Breast epithelium (tissue), 4 donors: ENCODE data around the gene ELMOD1. TPM values are rescaled to one million over a fixed set of nuclear protein-coding genes. Genes with fewer than 3 reads are reported as not detected.
A peak's percentile ranks its signal among the peaks of the same experiment; 100 is the strongest.
"Not testable (repeated sequence)": the region's sequence is repeated elsewhere in the genome, so short reads cannot be mapped to it uniquely, and the experiment has no call there.

Experiments used
- DNase-seq, 2 donors: peaks; one replicate each; pipeline ENCODE4 v3.0.0-alpha.2; 2019; ENCODE audit warnings: low spot score in 2 of 2
- H3K27ac ChIP-seq, 2 donors: fragments of 200-600 bp; sonication (generic) in 1 of 2; one replicate each; pipeline ENCODE4 v1.5.1; 2016 to 2019; ENCODE audit warnings: mild to moderate bottlenecking in 1 of 2
- H3K27me3 ChIP-seq, 2 donors: fragments of 200-600 bp; sonication (generic) in 1 of 2; one replicate each; pipeline versions ENCODE4 v1.5.1 to v1.6.0; 2017 to 2019; ENCODE audit warnings: control low read depth in 1 of 2, mild to moderate bottlenecking in 1 of 2
- H3K36me3 ChIP-seq: fragments of 200-600 bp; one replicate; pipeline ENCODE4 v1.5.1; 2019
- H3K4me1 ChIP-seq, 2 donors: fragments of 200-600 bp; sonication (generic); one replicate each; pipeline ENCODE4 v1.5.1; 2016 to 2019; ENCODE audit warnings: control low read depth in 1 of 2
- H3K4me3 ChIP-seq, 3 donors: fragments of 200-600 bp; sonication (generic); 1 replicate in 2 of 3; 2 replicates in 1 of 3; pipeline ENCODE4 v1.5.1; 2016 to 2019; ENCODE audit warnings: mild to moderate bottlenecking in 3 of 3, moderate library complexity in 2 of 3
- H3K9me3 ChIP-seq, 2 donors: fragments of 200-600 bp; sonication (generic) in 1 of 2; one replicate each; pipeline ENCODE4 v1.5.1; 2016 to 2019; ENCODE audit warnings: control low read depth in 1 of 2
- CTCF ChIP-seq, 3 donors: fragments of 450-650 bp; IDR thresholded peaks; one replicate each; pipeline ENCODE4 v1.5.1; 2016 to 2017; ENCODE audit warnings: antibody characterized with exemption in 3 of 3, mild to moderate bottlenecking in 3 of 3, moderate library complexity in 3 of 3
- POLR2A ChIP-seq: fragments of 450-650 bp; IDR thresholded peaks from one replicate; pipeline ENCODE4 v1.6.1; 2016; ENCODE audit warnings: antibody characterized with exemption, mild to moderate bottlenecking, moderate library complexity
- POLR2AphosphoS5 ChIP-seq, 3 donors: sonication (generic); formaldehyde crosslinking; IDR thresholded peaks; one replicate each; pipeline ENCODE4 v1.6.1; 2017; ENCODE audit warnings: antibody characterized with exemption in 3 of 3
- intact Hi-C: fragments of 100-400 bp; cut with DNase I; formaldehyde crosslinking; loops from one replicate; pipeline ENCODE4 v1.15.1; 2023; ENCODE audit warnings: low total_unique reads
- total RNA-seq, 3 donors: library from RNA; depleted of rRNA; stranded (reverse); fragments of >200 nt; gene quantifications; one replicate each; pipeline ENCODE4 v1.1.0, GENCODE V29; 2016

Gene ELMOD1
- total RNA-seq, 3 donors from 2014 or later = not detected

DNA sequence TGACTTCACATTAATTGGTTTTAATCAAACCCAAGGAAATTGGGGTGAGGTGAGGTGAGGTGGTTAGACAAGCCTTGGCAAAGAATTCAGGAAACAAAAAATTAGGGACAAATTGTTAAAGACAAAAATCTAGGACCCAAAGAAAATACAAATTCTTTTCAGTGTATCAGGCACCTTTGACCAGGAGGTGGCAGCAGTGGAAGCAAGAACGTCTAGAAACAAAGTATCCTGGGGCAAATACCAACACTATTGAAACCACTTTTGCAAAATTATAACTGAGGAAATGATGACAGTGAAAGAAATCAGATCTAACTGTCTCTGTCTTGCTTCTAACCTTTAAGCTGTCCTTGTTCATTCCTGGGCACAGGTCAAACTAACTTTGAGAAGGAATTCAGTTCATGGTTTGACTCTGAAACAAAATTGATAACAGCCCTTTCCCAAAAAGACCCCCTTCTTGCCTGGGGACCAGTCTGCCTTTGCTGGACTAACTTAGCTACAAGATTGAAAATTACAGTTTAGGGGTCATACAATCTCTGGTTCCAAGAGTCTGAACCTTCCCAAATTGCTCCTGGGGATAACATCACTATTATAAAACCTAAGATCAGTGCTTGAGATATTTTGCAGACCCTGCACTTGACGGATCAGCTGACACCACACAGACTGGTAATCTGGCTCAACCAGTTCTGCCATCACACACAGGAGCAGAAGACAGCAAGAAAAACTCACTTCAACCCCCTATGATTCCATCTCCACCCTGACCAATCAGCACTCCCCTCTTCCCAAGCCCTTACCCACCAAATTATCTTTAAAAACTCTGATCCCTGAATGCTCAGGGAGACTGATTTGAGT, 14.2 kb upstream of the ELMOD1 start:
- H3K4me1 ChIP-seq, H3K4me3 ChIP-seq, intact Hi-C loops, H3K9me3 ChIP-seq, H3K36me3 ChIP-seq, DNase-seq, H3K27me3 ChIP-seq, H3K27ac ChIP-seq: not testable (repeated sequence)
- TF ChIP-seq CTCF (IDR thresholded peaks at IDR 0.05) = peak in 2 of 3 donors; percentile 49 to 59

DNA sequence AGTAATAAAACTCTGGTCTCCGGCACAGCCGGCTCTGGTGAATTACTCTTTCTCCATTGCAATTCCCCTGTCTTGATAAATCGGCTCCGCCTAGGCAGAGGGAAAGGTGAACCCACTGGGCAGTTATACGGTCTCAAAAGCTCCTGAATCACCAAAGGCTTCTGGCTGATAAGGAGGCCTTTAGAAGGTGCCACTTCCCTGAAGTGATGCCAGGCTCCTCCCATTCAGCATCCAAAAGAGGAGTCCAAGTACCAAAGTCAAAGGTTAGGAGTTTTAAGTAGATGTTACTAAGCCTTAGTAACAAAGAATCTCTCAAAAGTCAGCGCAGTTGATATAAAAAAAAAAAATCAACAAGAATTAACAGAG, 13.6 kb upstream of the ELMOD1 start:
- no peak for TF ChIP-seq POLR2AphosphoS5 (IDR thresholded peaks at IDR 0.05)
- TF ChIP-seq POLR2A = no peak
- TF ChIP-seq CTCF (IDR thresholded peaks at IDR 0.05) = no peak
- Histone ChIP-seq H3K4me3 (no peak overlapping the region), H3K27me3 (no peaks in the 10 kb centered on the region), H3K27ac (no peak overlapping the region), H3K4me1 (no peaks in the 10 kb centered on the region), H3K9me3 (no peaks in the 10 kb centered on the region), H3K36me3 (no peaks in the 10 kb centered on the region)
- no peak for DNase-seq
- intact Hi-C loops = no loop called here

GRCh38 chr11:107579169-107579568, 11.8 kb upstream of the ELMOD1 start:
- DNase-seq, H3K4me1 ChIP-seq, H3K27ac ChIP-seq, H3K27me3 ChIP-seq, H3K36me3 ChIP-seq, H3K4me3 ChIP-seq, intact Hi-C loops, H3K9me3 ChIP-seq: not testable (repeated sequence)

GRCh38 chr11:107581147-107581546, 9.8 kb upstream of the ELMOD1 start:
- no peaks in the 10 kb centered on the region for H3K9me3 ChIP-seq
- intact Hi-C loops = no loop called here
- no peaks in the 10 kb centered on the region for H3K4me1 ChIP-seq
- no peak overlapping the region for H3K27ac ChIP-seq
- H3K4me3 ChIP-seq = no peak overlapping the region
- H3K27me3 ChIP-seq = peaks cover 0 to under 1% of the 10 kb centered on the region in 2 donors
- H3K36me3 ChIP-seq = no peaks in the 10 kb centered on the region
- no peak for DNase-seq
- TF ChIP-seq CTCF (IDR thresholded peaks at IDR 0.05) = no peak
- TF ChIP-seq POLR2A = no peak
- no peak for TF ChIP-seq POLR2AphosphoS5 (IDR thresholded peaks at IDR 0.05)

- Histone ChIP-seq H3K27ac (no peak overlapping the region), H3K36me3 (no peaks in the 10 kb centered on the region), H3K27me3 (peaks cover 0 to 14% of the 10 kb centered on the region in 2 donors), H3K4me3 (no peak overlapping the region), H3K4me1 (no peaks in the 10 kb centered on the region), H3K9me3 (no peaks in the 10 kb centered on the region)
- no peak for TF ChIP-seq POLR2AphosphoS5 (IDR thresholded peaks at IDR 0.05)
- no peak for TF ChIP-seq CTCF (IDR thresholded peaks at IDR 0.05)
- no peak for TF ChIP-seq POLR2A
- intact Hi-C loops = no loop called here
- DNase-seq = no peak
Observed at GRCh38 chr11:107583629-107584195, 7.2 kb upstream of the ELMOD1 start.
